GM12878 (cell line): ENCODE results near the gene TLE3. TPM values are rescaled to one million over a fixed set of nuclear protein-coding genes. Genes with fewer than 3 reads are reported as not detected.

Experiments
- ATAC-seq: fragments of 200-7000 bp; cut with Tn5 transposase; 3 replicates; pipeline ENCODE4 v1.9.1; 2020; ENCODE audit warnings: mild to moderate bottlenecking, moderate library complexity
- BruUV-seq: library from RNA; stranded (reverse); fragments of 400-500 nt; replicated peaks from 2 replicates; lab custom pipeline; 2021; lab: Mats Ljungman, UMichigan
- CTCF ChIA-PET: fragments of 300-600 bp; sonication (Branson Sonifier 250); formaldehyde crosslinking; extraction: SDS; loops from one replicate; lab custom pipeline; 2021; ENCODE audit warnings: inconsistent platforms; lab: Yijun Ruan, JAX
- POLR2A ChIA-PET: fragments of 350-600 bp; formaldehyde crosslinking; extraction: SDS; loops from one replicate; lab custom pipeline; 2021; ENCODE audit warnings: inconsistent platforms; lab: Charles Lee
- RAD21 ChIA-PET: fragments of 300-600 bp; sonication (Branson Sonifier 250); formaldehyde crosslinking; loops from one replicate; lab custom pipeline; 2023; ENCODE audit warnings: antibody characterized with exemption; ENCODE audit not compliant: unreplicated experiment; lab: Charles Lee
- SMC1A ChIA-PET: fragments of 300-600 bp; sonication (Branson Sonifier 250); formaldehyde crosslinking; loops from one replicate; lab custom pipeline; 2023; ENCODE audit not compliant: unreplicated experiment, uncharacterized antibody; lab: Charles Lee
- DNase-seq: peaks from one replicate; pipeline ENCODE4 v3.0.0-alpha.2; 2011; ENCODE audit warnings: low read depth, low spot score
- FAIRE-seq: peaks from 3 replicates; lab custom pipeline; 2011; peaks lifted over from hg19 to GRCh38; lab: Jason Lieb, UNC
- H2AFZ ChIP-seq: 2 replicates; pipeline ENCODE4 v1.6.0; 2011; ENCODE audit warnings: low read depth, low read length, control low read depth; ENCODE audit not compliant: control insufficient read depth
- H3K27ac ChIP-seq: 2 replicates; pipeline ENCODE4 v1.5.1; 2011; ENCODE audit warnings: control low read depth; ENCODE audit not compliant: control insufficient read depth, insufficient read depth
- H3K27me3 ChIP-seq, 2 experiments: replicated peaks in 1 of 2; 2 replicates each; pipeline versions ENCODE4 v1.6.0 to v1.6.1; 2011; ENCODE audit warnings: low read length in 1 of 2; ENCODE audit not compliant: control insufficient read depth in 2 of 2, insufficient read depth in 2 of 2
- H3K36me3 ChIP-seq, 2 experiments: 2 replicates each; pipeline ENCODE4 v1.5.1; 2011; ENCODE audit warnings: low read length in 1 of 2; ENCODE audit not compliant: control insufficient read depth in 2 of 2, insufficient read depth in 2 of 2
- H3K4me1 ChIP-seq: 2 replicates; pipeline ENCODE4 v1.6.1; 2011; ENCODE audit warnings: mild to moderate bottlenecking, low read length, moderate library complexity, mixed read lengths; ENCODE audit not compliant: control insufficient read depth, insufficient read depth
- H3K4me2 ChIP-seq: 2 replicates; pipeline ENCODE4 v1.6.0; 2011; ENCODE audit warnings: control low read depth; ENCODE audit not compliant: control insufficient read depth, insufficient read depth
- H3K4me3 ChIP-seq: fragments of 200-600 bp; sonication (generic); 2 replicates; pipeline ENCODE4 v1.5.1; 2016
- H3K79me2 ChIP-seq: 2 replicates; pipeline ENCODE4 v1.6.0; 2011; ENCODE audit warnings: low read length; ENCODE audit not compliant: control insufficient read depth, insufficient read depth
- H3K9ac ChIP-seq: 2 replicates; pipeline ENCODE4 v1.8.0; 2011; ENCODE audit warnings: low read length, control low read depth, mixed read lengths; ENCODE audit not compliant: control insufficient read depth, insufficient read depth
- H3K9me3 ChIP-seq: replicated peaks from 3 replicates; pipeline ENCODE4 v1.5.1; 2011; ENCODE audit warnings: mild to moderate bottlenecking, low read length; ENCODE audit not compliant: control insufficient read depth, insufficient read depth
- H4K20me1 ChIP-seq: 2 replicates; pipeline ENCODE4 v1.6.0; 2011; ENCODE audit not compliant: control insufficient read depth, insufficient read depth
- CBX3 ChIP-seq: fragments of 200-600 bp; sonication (generic); IDR thresholded peaks from 2 replicates; pipeline ENCODE4 v1.6.1; 2016; ENCODE audit warnings: low read depth, borderline replicate concordance
- EED ChIP-seq: sonication (generic); IDR thresholded peaks from 2 replicates; pipeline ENCODE4 v1.6.1; 2016; ENCODE audit warnings: antibody characterized with exemption, low read depth
- GATAD2B ChIP-seq: fragments of 450-650 bp; conservative IDR thresholded peaks from 2 replicates; pipeline ENCODE4 v1.6.1; 2017; ENCODE audit warnings: low read depth, mild to moderate bottlenecking, moderate library complexity
- HDAC2 ChIP-seq: fragments of 200-600 bp; sonication (generic); IDR thresholded peaks from 2 replicates; pipeline ENCODE4 v1.6.1; 2017
- KLF5 ChIP-seq: fragments of 450-650 bp; IDR thresholded peaks from 2 replicates; pipeline ENCODE4 v1.6.1; 2014; ENCODE audit warnings: mild to moderate bottlenecking; ENCODE audit not compliant: partially characterized antibody
- STAT3 ChIP-seq: IDR thresholded peaks from 2 replicates; pipeline ENCODE4 v1.6.1; 2011; ENCODE audit warnings: low read depth, low read length, improper control_type of control experiment
- TAF1 ChIP-seq: IDR thresholded peaks from 2 replicates; pipeline ENCODE4 v1.6.1; 2011; ENCODE audit warnings: mild to moderate bottlenecking, low read depth, low read length, borderline replicate concordance
- TARDBP ChIP-seq: IDR thresholded peaks from 2 replicates; pipeline ENCODE4 v1.6.1; 2016; ENCODE audit warnings: borderline replicate concordance
- ZNF24 ChIP-seq: fragments of 450-650 bp; IDR thresholded peaks from 2 replicates; pipeline ENCODE4 v1.6.1; 2017; ENCODE audit warnings: antibody characterized with exemption, mild to moderate bottlenecking
- ZSCAN29 ChIP-seq: fragments of 450-650 bp; IDR thresholded peaks from 2 replicates; pipeline ENCODE4 v1.6.1; 2017; ENCODE audit warnings: mild to moderate bottlenecking, moderate library complexity
- WGBS: methylation state at CpG from one replicate; pipeline ENCODE4 v1.1.6; 2016; ENCODE audit warnings: low lambda C conversion rate; ENCODE audit not compliant: insufficient replicate concordance, insufficient coverage; ENCODE audit errors: missing lambda C conversion rate; 5-methylcytosine and 5-hydroxymethylcytosine counted together
- in situ Hi-C: fragments of 300-500 bp; cut with MboI; formaldehyde crosslinking; loops from 9 replicates; pipeline ENCODE4 v1.14.3; 2018; ENCODE audit warnings: mixed read lengths
- intact Hi-C: fragments of 100-400 bp; cut with micrococcal nuclease; formaldehyde crosslinking; loops from one replicate; pipeline ENCODE4 v1.14.2; 2022; ENCODE audit not compliant: unreplicated experiment
- polyA plus RNA-seq, 11 experiments: library from polyadenylated mRNA; depleted of rRNA in 4 of 11; unstranded in 6 of 11; stranded (reverse) in 5 of 11; fragments of >200 nt; fragmentation: Nextera tagmentation in 4 of 11; fragmentation: Illumina TruSeq in 1 of 11; extraction: Ambion mirVana in 4 of 11; extraction: Trizol in 1 of 11; gene quantifications; 1 replicate in 1 of 11; 2 replicates in 10 of 11; pipeline versions ENCODE4 v1.2.1 to v1.2.3, GENCODE V29; 2011 to 2016; ENCODE audit warnings: inconsistent platforms in 2 of 11, missing spikeins in 2 of 11, low read depth in 1 of 11
- total RNA-seq, 4 experiments: library from RNA; depleted of rRNA in 3 of 4; stranded (reverse); fragments of >200 nt in 3 of 4; fragmentation: Illumina TruSeq in 1 of 4; extraction: Trizol in 1 of 4; gene quantifications; 2 replicates each; pipeline versions ENCODE4 v1.2.1 to v1.2.3, GENCODE V29; 2013 to 2021
- TF ChIP-seq, protein P1 (sequence below): fragments of 450-650 bp; IDR thresholded peaks from 2 replicates; pipeline ENCODE4 v1.6.1; 2017; ENCODE audit warnings: low read depth, mild to moderate bottlenecking, moderate library complexity
- TF ChIP-seq, protein P2 (sequence below): IDR thresholded peaks from 2 replicates; pipeline ENCODE4 v1.6.1; 2012; ENCODE audit warnings: improper control_type of control experiment, low read depth, low read length; ENCODE audit not compliant: insufficient replicate concordance
- TF ChIP-seq, protein P3 (sequence below): IDR thresholded peaks from 2 replicates; pipeline ENCODE4 v1.6.1; 2012; ENCODE audit warnings: low read depth, low read length, improper control_type of control experiment
- TF ChIP-seq, protein P4 (sequence below), 3 experiments: IDR thresholded peaks in 2 of 3; conservative IDR thresholded peaks in 1 of 3; 2 replicates each; pipeline ENCODE4 v1.5.1; 2011; ENCODE audit warnings: low read depth in 3 of 3, low read length in 3 of 3, mild to moderate bottlenecking in 3 of 3, control low read depth in 2 of 3, moderate library complexity in 2 of 3, inconsistent platforms in 1 of 3, mixed read lengths in 1 of 3; ENCODE audit not compliant: control insufficient read depth in 2 of 3, insufficient read depth in 1 of 3; ENCODE audit errors: extremely low read depth in 1 of 3

Gene TLE3
- total and polyA plus RNA-seq, 10 of the 15 experiments (the other 5 are each of a cell fraction or from before 2014, with no cell fraction given), result 1.2 to 65.5 (median 9.7) TPM

DNA sequence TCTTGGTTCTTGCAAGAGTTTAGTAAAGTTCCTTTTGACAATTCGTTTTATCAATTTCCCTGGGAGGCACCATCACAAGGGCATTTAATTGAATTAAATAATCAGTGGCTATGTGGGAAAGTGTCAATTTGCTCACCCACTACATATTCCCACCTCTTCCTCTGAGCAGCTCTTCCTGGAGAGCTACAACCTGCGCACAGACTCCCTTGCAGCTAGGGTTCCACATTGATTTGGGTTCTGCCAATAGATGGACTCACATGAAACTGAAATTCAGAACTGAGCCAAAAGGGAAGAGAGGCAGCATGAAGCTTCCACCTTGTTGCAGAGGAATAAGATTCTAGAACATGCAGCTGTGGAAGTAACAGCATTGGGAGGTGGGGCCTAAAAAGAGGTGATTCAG is 94.8 kb downstream of the TLE3 start:
- H2AFZ ChIP-seq, result no peak overlapping the region
- H4K20me1 ChIP-seq, result no peaks in the 10 kb centered on the region
- no peak for DNase-seq
- peaks cover 5% of the 10 kb centered on the region for H3K9me3 ChIP-seq
- no peaks in the 10 kb centered on the region; the same call in 1 of the 2 replicates for H3K4me1 ChIP-seq
- CTCF ChIA-PET, result no interaction called here
- SMC1A ChIA-PET, result no interaction called here
- no peak overlapping the region for H3K9ac ChIP-seq
- no peak overlapping the region for H3K4me2 ChIP-seq
- no peak for TF ChIP-seq TAF1
- no peak for TF ChIP-seq CBX3
- TF ChIP-seq TARDBP, result no peak
- TF ChIP-seq, protein P1, sequence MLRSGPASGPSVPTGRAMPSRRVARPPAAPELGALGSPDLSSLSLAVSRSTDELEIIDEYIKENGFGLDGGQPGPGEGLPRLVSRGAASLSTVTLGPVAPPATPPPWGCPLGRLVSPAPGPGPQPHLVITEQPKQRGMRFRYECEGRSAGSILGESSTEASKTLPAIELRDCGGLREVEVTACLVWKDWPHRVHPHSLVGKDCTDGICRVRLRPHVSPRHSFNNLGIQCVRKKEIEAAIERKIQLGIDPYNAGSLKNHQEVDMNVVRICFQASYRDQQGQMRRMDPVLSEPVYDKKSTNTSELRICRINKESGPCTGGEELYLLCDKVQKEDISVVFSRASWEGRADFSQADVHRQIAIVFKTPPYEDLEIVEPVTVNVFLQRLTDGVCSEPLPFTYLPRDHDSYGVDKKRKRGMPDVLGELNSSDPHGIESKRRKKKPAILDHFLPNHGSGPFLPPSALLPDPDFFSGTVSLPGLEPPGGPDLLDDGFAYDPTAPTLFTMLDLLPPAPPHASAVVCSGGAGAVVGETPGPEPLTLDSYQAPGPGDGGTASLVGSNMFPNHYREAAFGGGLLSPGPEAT, result no peak
- TF ChIP-seq HDAC2, result no peak
- TF ChIP-seq KLF5, result no peak
- TF ChIP-seq STAT3, result no peak
- no peak for TF ChIP-seq ZSCAN29
- TF ChIP-seq, protein P2, sequence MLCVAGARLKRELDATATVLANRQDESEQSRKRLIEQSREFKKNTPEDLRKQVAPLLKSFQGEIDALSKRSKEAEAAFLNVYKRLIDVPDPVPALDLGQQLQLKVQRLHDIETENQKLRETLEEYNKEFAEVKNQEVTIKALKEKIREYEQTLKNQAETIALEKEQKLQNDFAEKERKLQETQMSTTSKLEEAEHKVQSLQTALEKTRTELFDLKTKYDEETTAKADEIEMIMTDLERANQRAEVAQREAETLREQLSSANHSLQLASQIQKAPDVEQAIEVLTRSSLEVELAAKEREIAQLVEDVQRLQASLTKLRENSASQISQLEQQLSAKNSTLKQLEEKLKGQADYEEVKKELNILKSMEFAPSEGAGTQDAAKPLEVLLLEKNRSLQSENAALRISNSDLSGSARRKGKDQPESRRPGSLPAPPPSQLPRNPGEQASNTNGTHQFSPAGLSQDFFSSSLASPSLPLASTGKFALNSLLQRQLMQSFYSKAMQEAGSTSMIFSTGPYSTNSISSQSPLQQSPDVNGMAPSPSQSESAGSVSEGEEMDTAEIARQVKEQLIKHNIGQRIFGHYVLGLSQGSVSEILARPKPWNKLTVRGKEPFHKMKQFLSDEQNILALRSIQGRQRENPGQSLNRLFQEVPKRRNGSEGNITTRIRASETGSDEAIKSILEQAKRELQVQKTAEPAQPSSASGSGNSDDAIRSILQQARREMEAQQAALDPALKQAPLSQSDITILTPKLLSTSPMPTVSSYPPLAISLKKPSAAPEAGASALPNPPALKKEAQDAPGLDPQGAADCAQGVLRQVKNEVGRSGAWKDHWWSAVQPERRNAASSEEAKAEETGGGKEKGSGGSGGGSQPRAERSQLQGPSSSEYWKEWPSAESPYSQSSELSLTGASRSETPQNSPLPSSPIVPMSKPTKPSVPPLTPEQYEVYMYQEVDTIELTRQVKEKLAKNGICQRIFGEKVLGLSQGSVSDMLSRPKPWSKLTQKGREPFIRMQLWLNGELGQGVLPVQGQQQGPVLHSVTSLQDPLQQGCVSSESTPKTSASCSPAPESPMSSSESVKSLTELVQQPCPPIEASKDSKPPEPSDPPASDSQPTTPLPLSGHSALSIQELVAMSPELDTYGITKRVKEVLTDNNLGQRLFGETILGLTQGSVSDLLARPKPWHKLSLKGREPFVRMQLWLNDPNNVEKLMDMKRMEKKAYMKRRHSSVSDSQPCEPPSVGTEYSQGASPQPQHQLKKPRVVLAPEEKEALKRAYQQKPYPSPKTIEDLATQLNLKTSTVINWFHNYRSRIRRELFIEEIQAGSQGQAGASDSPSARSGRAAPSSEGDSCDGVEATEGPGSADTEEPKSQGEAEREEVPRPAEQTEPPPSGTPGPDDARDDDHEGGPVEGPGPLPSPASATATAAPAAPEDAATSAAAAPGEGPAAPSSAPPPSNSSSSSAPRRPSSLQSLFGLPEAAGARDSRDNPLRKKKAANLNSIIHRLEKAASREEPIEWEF, result no peak
- TF ChIP-seq ZNF24, result no peak
- TF ChIP-seq, protein P3, sequence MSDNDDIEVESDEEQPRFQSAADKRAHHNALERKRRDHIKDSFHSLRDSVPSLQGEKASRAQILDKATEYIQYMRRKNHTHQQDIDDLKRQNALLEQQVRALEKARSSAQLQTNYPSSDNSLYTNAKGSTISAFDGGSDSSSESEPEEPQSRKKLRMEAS, result no peak
- TF ChIP-seq EED, result no peak
- TF ChIP-seq, protein P4, sequence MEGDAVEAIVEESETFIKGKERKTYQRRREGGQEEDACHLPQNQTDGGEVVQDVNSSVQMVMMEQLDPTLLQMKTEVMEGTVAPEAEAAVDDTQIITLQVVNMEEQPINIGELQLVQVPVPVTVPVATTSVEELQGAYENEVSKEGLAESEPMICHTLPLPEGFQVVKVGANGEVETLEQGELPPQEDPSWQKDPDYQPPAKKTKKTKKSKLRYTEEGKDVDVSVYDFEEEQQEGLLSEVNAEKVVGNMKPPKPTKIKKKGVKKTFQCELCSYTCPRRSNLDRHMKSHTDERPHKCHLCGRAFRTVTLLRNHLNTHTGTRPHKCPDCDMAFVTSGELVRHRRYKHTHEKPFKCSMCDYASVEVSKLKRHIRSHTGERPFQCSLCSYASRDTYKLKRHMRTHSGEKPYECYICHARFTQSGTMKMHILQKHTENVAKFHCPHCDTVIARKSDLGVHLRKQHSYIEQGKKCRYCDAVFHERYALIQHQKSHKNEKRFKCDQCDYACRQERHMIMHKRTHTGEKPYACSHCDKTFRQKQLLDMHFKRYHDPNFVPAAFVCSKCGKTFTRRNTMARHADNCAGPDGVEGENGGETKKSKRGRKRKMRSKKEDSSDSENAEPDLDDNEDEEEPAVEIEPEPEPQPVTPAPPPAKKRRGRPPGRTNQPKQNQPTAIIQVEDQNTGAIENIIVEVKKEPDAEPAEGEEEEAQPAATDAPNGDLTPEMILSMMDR (IDR thresholded peaks at IDR 0.05 in 2 of 3, conservative IDR thresholded peaks at IDR 0.05 in 1 of 3; ENCODE audit: control insufficient read depth in 2 of 3, extremely low read depth in 1 of 3, insufficient read depth in 1 of 3, low read depth in 3 of 3, low read length in 3 of 3), result no peak
- TF ChIP-seq GATAD2B, result no peak
- TF ChIP-seq, all 136 proteins: peak for 0
- ATAC-seq (no peak), FAIRE-seq (no peak)
- Histone ChIP-seq H3K27ac (no peak overlapping the region), H3K36me3 (no peaks in the 10 kb centered on the region), H3K4me3 (no peak overlapping the region), H3K79me2 (no peaks in the 10 kb centered on the region), H3K27me3 (no peaks in the 10 kb centered on the region)
- intact Hi-C loops, result no loop called here
- no TSS peak for BruUV-seq
- RAD21 ChIA-PET, result no interaction called here
- in situ Hi-C loops, result no loop called here
- 96% methylated on average over 2 of the region's 2 CpGs for WGBS
- POLR2A ChIA-PET, result no interaction called here
